ENCODE results near the gene ACAD9. TPM values are rescaled to one million over a fixed set of nuclear protein-coding genes. Genes with fewer than 3 reads are reported as not detected.

The ACAD9 gene
- total RNA-seq, 4 donors from 2014 or later: 41.3 to 52.7 (median 43.1) TPM

DNA sequence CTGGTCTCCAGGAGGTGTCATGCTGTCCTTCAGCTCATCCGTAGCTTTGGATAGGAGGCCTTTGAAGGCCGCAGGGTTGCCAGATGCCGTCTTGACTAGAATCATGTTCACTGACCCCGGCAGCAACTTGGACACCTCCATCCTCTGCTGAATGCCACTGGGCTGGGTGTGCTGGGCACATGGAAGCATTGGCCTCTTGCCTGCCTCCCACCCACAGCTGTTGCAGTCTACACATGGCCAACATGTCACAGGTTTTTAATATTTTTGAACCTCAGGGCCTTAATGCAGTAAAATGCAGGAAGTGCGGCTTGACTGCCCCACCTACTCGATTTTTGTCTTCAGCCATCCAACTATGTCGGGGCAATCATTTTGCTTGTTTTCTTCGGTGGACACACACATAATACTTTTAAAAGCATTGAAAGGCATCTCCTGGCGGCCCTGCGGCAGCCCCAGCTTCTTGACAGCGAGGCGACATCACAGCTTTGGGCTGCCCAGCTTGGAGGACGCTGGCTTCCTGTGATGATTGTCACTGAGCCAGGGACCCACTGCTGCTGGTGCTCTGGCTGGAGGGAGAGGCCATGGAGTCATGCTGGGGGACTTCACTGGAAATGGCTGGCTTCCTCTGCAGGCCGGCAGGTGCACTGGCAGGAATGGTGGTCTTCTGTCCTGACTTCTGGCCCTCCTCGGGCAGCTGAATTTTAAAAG, 31.6 kb upstream of the ACAD9 start:
- no peak overlapping the region for H3K27ac ChIP-seq
- H3K36me3 ChIP-seq: no peaks in the 10 kb centered on the region
- no peak for TF ChIP-seq POLR2A (IDR thresholded peaks at IDR 0.05)
- TF ChIP-seq, protein P1, sequence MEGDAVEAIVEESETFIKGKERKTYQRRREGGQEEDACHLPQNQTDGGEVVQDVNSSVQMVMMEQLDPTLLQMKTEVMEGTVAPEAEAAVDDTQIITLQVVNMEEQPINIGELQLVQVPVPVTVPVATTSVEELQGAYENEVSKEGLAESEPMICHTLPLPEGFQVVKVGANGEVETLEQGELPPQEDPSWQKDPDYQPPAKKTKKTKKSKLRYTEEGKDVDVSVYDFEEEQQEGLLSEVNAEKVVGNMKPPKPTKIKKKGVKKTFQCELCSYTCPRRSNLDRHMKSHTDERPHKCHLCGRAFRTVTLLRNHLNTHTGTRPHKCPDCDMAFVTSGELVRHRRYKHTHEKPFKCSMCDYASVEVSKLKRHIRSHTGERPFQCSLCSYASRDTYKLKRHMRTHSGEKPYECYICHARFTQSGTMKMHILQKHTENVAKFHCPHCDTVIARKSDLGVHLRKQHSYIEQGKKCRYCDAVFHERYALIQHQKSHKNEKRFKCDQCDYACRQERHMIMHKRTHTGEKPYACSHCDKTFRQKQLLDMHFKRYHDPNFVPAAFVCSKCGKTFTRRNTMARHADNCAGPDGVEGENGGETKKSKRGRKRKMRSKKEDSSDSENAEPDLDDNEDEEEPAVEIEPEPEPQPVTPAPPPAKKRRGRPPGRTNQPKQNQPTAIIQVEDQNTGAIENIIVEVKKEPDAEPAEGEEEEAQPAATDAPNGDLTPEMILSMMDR (IDR thresholded peaks at IDR 0.05): no peak
- H3K9me3 ChIP-seq: no peaks in the 10 kb centered on the region
- peaks cover 7 to 20% (median 11%) of the 10 kb centered on the region in 3 donors for H3K4me1 ChIP-seq
- no peaks in the 10 kb centered on the region for H3K27me3 ChIP-seq
- WGBS, 2 donors: 86 to 97% methylated on average over 7 to 11 of the region's 15 CpGs
- no peak for DNase-seq
- no peak overlapping the region for H3K4me3 ChIP-seq
- intact Hi-C loops (cut with DNase I): no loop called here

- Histone ChIP-seq H3K9me3 (peaks cover 0 to 9% (median 7%) of the 10 kb centered on the region in 3 donors), H3K36me3 (no peaks in the 10 kb centered on the region), H3K4me1 (peaks cover 7 to 20% (median 11%) of the 10 kb centered on the region in 3 donors), H3K27ac (no peak overlapping the region), H3K27me3 (no peaks in the 10 kb centered on the region), H3K4me3 (no peak overlapping the region)
- WGBS, 2 donors: 94 to 95% methylated on average over 5 to 11 of the region's 13 CpGs
- no peak for DNase-seq
- no peak for TF ChIP-seq POLR2A (IDR thresholded peaks at IDR 0.05)
- TF ChIP-seq, protein P1 (IDR thresholded peaks at IDR 0.05): no peak
- intact Hi-C loops (cut with DNase I): no loop called here
Observed at GRCh38 chr3:128848936-128849335, 30.5 kb upstream of the ACAD9 start.

DNA sequence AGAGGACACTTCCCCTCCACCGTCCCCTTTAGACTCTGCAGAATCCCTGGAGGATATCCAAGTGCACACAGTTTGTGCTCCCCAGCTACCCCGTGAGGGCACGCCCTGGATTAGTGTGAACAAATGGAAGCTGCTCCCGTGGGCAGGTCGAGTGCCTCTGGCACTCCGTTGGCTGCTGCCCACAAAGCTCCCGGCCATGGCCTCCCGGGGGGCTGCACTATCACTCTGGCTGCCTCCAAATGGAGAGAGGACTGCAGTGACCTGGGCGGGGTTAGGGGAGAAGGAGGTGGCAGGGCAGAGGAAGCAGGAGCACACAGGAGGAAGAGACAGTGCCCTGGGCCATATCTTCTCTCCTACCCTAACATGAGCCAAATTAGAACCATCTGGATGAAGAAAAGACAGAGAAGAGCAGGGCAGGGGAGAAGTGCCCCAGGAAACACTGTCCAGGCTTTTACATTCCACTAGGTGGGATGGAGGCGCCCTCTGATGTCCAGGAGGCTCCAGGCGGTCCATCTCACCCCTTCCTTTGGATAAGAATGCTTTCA, 29.4 kb upstream of the ACAD9 start:
- 80 to 100% methylated on average over 1 to 3 of the region's 11 CpGs for WGBS, 2 donors
- H3K27me3 ChIP-seq: no peaks in the 10 kb centered on the region
- no peak for DNase-seq
- intact Hi-C loops (cut with DNase I): no loop called here
- H3K27ac ChIP-seq: no peak overlapping the region
- H3K4me3 ChIP-seq: no peak overlapping the region
- no peaks in the 10 kb centered on the region for H3K36me3 ChIP-seq
- TF ChIP-seq, protein P1 (IDR thresholded peaks at IDR 0.05): no peak
- TF ChIP-seq POLR2A (IDR thresholded peaks at IDR 0.05): no peak
- peaks cover 7 to 20% (median 11%) of the 10 kb centered on the region in 3 donors for H3K4me1 ChIP-seq
- peaks cover 0 to 19% (median 14%) of the 10 kb centered on the region in 3 donors for H3K9me3 ChIP-seq

DNA sequence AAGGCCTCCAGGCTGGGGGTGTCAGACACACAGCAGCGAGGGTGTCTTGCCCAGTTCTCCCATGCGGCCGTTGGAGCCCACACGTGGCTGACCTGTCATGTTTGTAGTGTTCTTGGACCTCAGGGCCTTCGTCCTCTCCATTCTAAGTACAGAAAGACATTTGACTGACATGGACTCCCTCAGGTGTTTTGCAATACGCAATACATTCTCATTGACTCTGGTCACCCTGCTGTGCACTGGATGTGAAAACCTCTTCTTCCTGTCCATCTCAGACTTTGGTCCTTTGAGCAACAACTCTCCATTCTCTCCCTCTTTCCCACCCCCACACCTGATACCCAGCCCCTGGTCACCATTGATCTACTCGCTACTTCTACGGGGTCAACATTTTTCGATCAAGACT, 28.9 kb upstream of the ACAD9 start:
- H3K27me3 ChIP-seq: no peaks in the 10 kb centered on the region
- H3K27ac ChIP-seq: no peak overlapping the region
- H3K4me1 ChIP-seq: peaks cover 4 to 15% (median 6%) of the 10 kb centered on the region in 3 donors
- H3K4me3 ChIP-seq: no peak overlapping the region
- peaks cover 0 to 25% (median 18%) of the 10 kb centered on the region in 3 donors for H3K9me3 ChIP-seq
- intact Hi-C loops (cut with DNase I): no loop called here
- 91% methylated on average over 8 to 9 of the region's 9 CpGs for WGBS, 2 donors
- no peak for TF ChIP-seq POLR2A (IDR thresholded peaks at IDR 0.05)
- TF ChIP-seq, protein P1 (IDR thresholded peaks at IDR 0.05): no peak
- no peaks in the 10 kb centered on the region for H3K36me3 ChIP-seq
- DNase-seq: no peak

DNA sequence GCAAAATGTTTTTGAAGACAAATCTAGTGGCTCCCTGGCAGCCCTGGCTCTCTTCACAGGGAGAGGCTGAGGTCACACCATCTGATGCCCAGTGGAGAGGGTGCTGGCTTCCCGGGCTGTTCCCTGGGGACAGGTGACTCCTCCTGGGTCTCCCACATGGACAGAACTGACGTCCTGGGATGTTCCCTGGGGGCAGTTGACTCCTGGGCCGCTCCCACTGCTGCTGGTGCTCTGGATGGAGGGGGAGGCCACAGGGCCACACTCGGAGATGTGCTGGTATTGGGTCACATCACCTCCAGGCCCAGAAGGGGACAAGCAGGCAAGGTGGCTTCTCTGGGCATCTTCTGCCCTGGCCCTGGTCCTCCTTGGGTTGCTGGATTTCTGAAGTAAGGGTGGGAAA, 27.8 kb upstream of the ACAD9 start:
- H3K27ac ChIP-seq: no peak overlapping the region
- intact Hi-C loops (cut with DNase I): no loop called here
- no peaks in the 10 kb centered on the region for H3K36me3 ChIP-seq
- H3K4me3 ChIP-seq: no peak overlapping the region
- H3K27me3 ChIP-seq: no peaks in the 10 kb centered on the region
- peaks cover 0 to 30% (median 18%) of the 10 kb centered on the region in 3 donors for H3K9me3 ChIP-seq
- TF ChIP-seq, protein P1 (IDR thresholded peaks at IDR 0.05): no peak
- no peak for TF ChIP-seq POLR2A (IDR thresholded peaks at IDR 0.05)
- peaks cover 0 to 6% (median 0%) of the 10 kb centered on the region in 3 donors for H3K4me1 ChIP-seq
- DNase-seq: no peak
- WGBS, 2 donors: 38 to 69% methylated on average over 2 to 4 of the region's 4 CpGs
